Thymus (tissue), 11 donors: ENCODE results near the gene MBTPS1. TPM values are rescaled to one million over a fixed set of nuclear protein-coding genes. Genes with fewer than 3 reads are reported as not detected.

Experiments used
- DNase-seq, 9 donors: peaks; one replicate each; pipeline ENCODE4 v3.0.0-alpha.2; 2013; ENCODE audit warnings: low spot score in 9 of 9, low read depth in 6 of 9, missing footprints in 1 of 9
- H3K27ac ChIP-seq, 2 donors: one replicate each; pipeline ENCODE4 v1.5.1; 2013; ENCODE audit warnings: control low read depth in 1 of 2, low read depth in 1 of 2, low read length in 1 of 2, mild to moderate bottlenecking in 1 of 2, moderate library complexity in 1 of 2
- H3K27me3 ChIP-seq, 2 donors: one replicate each; pipeline ENCODE4 v1.5.1; 2013; ENCODE audit warnings: low read length in 1 of 2; ENCODE audit not compliant: control insufficient read depth in 2 of 2, insufficient read depth in 1 of 2
- H3K36me3 ChIP-seq, 2 donors: one replicate each; pipeline ENCODE4 v1.5.1; 2013; ENCODE audit warnings: low read length in 1 of 2, mild to moderate bottlenecking in 1 of 2, moderate library complexity in 1 of 2; ENCODE audit not compliant: control insufficient read depth in 2 of 2, insufficient read depth in 2 of 2
- H3K4me1 ChIP-seq, 2 donors: one replicate each; pipeline ENCODE4 v1.5.1; 2013; ENCODE audit warnings: low read length in 2 of 2; ENCODE audit not compliant: control insufficient read depth in 2 of 2, insufficient read depth in 2 of 2
- H3K4me3 ChIP-seq, 2 donors: one replicate each; pipeline ENCODE4 v1.5.1; 2013; ENCODE audit warnings: low read length in 2 of 2, control low read depth in 1 of 2, mild to moderate bottlenecking in 1 of 2
- H3K9me3 ChIP-seq, 2 donors: one replicate each; pipeline ENCODE4 v1.5.1; 2013; ENCODE audit warnings: low read length in 1 of 2, mild to moderate bottlenecking in 1 of 2; ENCODE audit not compliant: control insufficient read depth in 2 of 2, insufficient read depth in 1 of 2
- WGBS: extraction: QIAGEN DNeasy Blood & Tissue Kit; methylation state at CpG from one replicate; pipeline ENCODE4 v1.1.7; 2013; 5-methylcytosine and 5-hydroxymethylcytosine counted together
- polyA plus RNA-seq: library from polyadenylated mRNA; stranded (reverse); fragments of 200-250 nt; gene quantifications from one replicate; pipeline ENCODE4 v1.2.3, GENCODE V29; 2013
- total RNA-seq: library from RNA; stranded (reverse); fragments of 120-200 nt; gene quantifications from one replicate; pipeline ENCODE4 v1.2.4, GENCODE V29; 2013
- donor health status: healthy.

The MBTPS1 gene
- total and polyA plus RNA-seq, 2 donors, result 39.4 to 65.6 TPM

DNA sequence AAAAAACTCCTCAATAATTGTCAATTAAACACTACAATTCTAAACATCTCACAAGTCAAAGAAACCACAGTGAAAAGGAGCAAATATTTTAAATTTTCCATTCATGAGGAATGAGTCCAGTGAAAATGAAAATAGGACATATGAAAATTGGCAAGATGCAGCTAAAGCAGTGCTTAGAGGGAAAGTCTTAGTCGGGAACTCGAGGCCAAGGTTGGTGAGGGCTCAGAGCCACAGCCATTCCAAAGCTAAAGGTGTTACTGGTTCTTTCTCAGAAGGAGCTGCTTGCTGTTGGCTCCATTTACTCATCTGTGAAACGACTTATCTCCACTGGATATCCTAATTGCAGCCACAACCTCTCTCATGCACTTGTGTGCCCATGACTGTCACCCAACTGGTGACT is 80.6 kb downstream of the MBTPS1 start:
- DNase-seq, result no peak
- Histone ChIP-seq H3K4me1 (no peaks in the 10 kb centered on the region), H3K27ac (no peak overlapping the region), H3K4me3 (no peak overlapping the region), H3K27me3 (peaks cover 0 to 14% of the 10 kb centered on the region in 2 donors), H3K36me3 (no peaks in the 10 kb centered on the region), H3K9me3 (no peaks in the 10 kb centered on the region)
- 87% methylated on average over 3 of the region's 3 CpGs for WGBS

DNA sequence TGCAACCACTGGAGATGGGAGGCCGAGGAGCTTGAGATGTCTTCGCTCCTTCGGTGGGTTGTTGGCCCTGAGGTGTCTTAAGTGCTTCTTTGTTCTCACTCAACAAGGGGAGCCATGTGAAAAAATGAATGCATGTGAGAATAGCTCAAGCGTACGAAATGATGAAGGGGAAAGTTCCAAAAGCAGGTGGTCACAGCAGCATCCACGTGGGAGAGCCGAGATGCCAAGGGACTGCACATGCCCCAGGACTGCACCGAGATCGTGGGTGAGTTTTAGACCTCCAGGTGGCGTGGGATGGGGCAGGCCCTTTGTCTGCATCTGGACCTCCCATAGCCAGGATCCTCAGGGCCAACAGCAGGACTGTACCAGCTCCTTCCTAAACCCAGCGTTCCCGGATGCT is 82.2 kb downstream of the MBTPS1 start:
- Histone ChIP-seq H3K36me3 (no peaks in the 10 kb centered on the region), H3K4me3 (no peak overlapping the region), H3K27ac (no peak overlapping the region), H3K9me3 (no peaks in the 10 kb centered on the region), H3K27me3 (peaks cover 0 to 6% of the 10 kb centered on the region in 2 donors), H3K4me1 (no peaks in the 10 kb centered on the region)
- DNase-seq, result no peak
- 95% methylated on average over 12 of the region's 12 CpGs for WGBS

DNA sequence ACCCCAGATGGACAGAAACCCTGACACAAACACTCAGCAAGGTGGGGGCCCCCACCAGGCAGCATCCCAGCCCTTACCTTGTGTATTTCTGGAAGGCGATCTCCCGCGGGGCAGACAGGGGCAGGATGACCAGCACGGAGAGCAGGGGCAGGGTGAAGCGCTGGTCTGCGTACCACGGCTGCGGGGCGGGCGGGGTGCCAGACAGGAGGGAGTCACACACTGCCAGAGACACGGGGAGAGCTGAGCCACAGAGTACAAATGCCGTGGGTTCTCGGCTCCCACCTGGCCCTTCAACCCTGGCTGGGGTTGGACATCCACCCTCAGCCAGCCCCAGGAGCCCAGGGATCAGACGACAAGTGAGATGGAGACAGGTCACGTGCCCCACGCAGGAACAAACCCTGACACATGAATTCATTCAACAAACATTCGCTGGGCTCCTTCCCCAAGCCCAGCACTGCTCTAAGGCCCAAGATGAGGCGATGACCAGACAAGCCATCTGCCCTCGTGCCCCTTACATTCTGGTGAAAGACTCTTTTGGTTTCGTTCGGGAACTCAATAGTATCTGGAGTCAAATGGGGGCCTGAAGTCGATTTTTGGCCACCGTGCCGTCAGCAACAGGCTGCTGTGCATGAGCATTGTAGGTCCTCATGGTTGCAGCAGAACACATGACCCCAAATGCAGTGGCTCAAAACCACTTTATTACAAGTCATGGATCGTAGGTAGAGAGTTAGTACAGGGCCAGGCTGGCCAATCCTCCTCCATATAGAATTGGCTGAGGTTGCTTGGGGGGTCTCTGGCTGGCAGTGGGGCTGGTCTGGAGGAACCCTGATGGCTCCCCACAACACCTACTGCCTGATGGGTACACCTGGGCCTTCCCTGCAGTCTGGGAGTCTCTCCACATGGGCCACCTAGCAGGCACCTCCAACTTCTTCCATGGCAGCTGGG is 83.2 kb downstream of the MBTPS1 start:
- H3K27me3 ChIP-seq, result peaks cover 0 to 10% of the 10 kb centered on the region in 2 donors
- 89% methylated on average over 25 of the region's 25 CpGs for WGBS
- no peaks in the 10 kb centered on the region for H3K4me1 ChIP-seq
- H3K4me3 ChIP-seq, result no peak overlapping the region
- no peaks in the 10 kb centered on the region for H3K36me3 ChIP-seq
- no peak overlapping the region for H3K27ac ChIP-seq
- H3K9me3 ChIP-seq, result no peaks in the 10 kb centered on the region
- no peak for DNase-seq

DNA sequence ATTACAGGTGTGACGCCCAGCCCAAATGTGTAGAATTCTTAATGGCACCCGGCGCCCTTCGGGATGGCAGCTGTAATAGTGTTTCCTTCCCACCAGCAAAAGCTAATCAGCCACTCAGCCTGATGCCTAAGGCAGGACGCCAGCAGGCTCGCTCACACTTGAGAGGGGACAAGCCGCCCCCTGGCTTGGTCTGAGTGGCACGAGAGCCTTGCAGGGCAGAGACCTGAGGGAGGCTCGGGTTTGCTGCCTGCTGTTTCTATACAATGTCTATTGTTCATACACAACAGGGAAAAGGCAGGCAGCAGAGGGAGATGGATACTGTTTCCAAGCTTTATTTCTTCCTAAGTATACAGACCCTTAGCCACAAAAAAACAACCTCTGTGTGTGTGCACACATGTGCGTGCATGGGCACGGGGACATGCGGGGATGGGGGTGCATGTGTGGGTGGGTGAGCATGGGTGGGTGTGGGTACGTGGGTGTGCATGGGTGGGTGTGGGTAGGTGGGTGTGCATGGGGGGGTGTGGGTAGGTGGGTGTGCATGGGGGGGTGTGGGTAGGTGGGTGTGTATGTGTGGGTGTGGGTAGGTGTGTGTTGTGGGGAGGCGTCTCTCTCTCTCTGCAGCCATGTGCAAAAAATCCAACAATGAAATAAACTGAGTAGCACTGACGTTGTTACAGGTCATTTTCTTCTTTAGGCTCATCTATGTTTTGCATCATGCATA is 84.1 kb downstream of the MBTPS1 start:
- Histone ChIP-seq H3K4me1 (no peaks in the 10 kb centered on the region), H3K9me3 (no peaks in the 10 kb centered on the region), H3K27me3 (peaks cover 0 to 11% of the 10 kb centered on the region in 2 donors), H3K36me3 (no peaks in the 10 kb centered on the region), H3K4me3 (no peak overlapping the region), H3K27ac (no peak overlapping the region)
- no peak for DNase-seq
- WGBS, result 80% methylated on average over 15 of the region's 15 CpGs

DNA sequence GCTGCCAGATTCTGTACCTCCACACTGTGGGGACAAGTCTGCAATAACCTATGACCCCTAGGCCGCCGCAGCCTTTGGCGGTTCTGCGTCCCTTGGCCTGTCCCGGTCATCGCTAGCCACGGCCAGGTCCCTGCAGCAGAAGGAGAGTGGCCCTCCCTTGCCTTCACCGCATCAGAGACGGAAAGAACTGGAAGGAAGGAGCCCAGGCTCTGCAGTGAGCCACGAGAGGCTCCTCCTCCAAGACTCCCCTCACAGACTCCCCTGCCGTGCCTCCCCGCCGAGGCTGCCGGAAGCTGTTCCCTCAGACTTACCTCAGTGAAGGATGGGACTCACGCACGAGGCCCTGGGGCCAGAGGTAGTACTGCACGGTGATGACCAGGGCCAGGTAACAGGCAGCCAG is 85.2 kb downstream of the MBTPS1 start:
- H3K27ac ChIP-seq, result no peak overlapping the region
- H3K36me3 ChIP-seq, result no peaks in the 10 kb centered on the region
- no peaks in the 10 kb centered on the region for H3K4me1 ChIP-seq
- no peak for DNase-seq
- H3K27me3 ChIP-seq, result peaks cover 0 to 15% of the 10 kb centered on the region in 2 donors
- WGBS, result 79% methylated on average over 17 of the region's 17 CpGs
- no peaks in the 10 kb centered on the region for H3K9me3 ChIP-seq
- H3K4me3 ChIP-seq, result no peak overlapping the region

GRCh38 chr16:84029297-84030047 is 87.3 kb downstream of the MBTPS1 start:
- no peak overlapping the region for H3K27ac ChIP-seq
- H3K4me1 ChIP-seq, result no peaks in the 10 kb centered on the region
- H3K9me3 ChIP-seq, result no peaks in the 10 kb centered on the region
- no peak overlapping the region for H3K4me3 ChIP-seq
- H3K36me3 ChIP-seq, result no peaks in the 10 kb centered on the region
- WGBS, result 35% methylated on average over 14 of the region's 14 CpGs
- H3K27me3 ChIP-seq, result peaks cover 0 to 17% of the 10 kb centered on the region in 2 donors
- DNase-seq, result no peak

GRCh38 chr16:84027625-84028024 is 89.1 kb downstream of the MBTPS1 start:
- H3K27ac ChIP-seq, result no peak overlapping the region
- H3K4me1 ChIP-seq, result no peaks in the 10 kb centered on the region
- H3K9me3 ChIP-seq, result no peaks in the 10 kb centered on the region
- no peak overlapping the region for H3K4me3 ChIP-seq
- DNase-seq, result no peak
- peaks cover 0 to 18% of the 10 kb centered on the region in 2 donors for H3K27me3 ChIP-seq
- 86% methylated on average over 15 of the region's 15 CpGs for WGBS
- no peaks in the 10 kb centered on the region for H3K36me3 ChIP-seq

DNA sequence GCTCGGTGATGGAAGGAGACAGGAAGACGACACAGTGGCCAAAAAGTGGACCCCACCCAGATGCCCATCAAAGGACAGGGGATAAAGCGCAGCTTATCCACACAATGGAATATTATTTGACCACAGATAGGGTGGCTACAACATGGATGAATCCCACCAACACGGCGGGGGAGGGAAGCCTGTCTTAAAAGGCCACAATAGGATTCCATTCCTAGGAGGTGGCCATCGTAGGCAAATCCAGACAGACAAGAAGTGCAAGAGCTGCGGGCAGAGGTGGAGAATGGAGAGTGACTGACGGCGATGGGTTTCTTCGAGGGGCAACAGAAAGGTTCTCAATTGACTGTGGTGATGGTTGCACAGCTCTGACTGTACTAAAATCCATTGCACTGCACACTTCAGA is 90.1 kb downstream of the MBTPS1 start:
- Histone ChIP-seq H3K27ac (no peak overlapping the region), H3K9me3 (peaks cover 0 to 6% of the 10 kb centered on the region in 2 donors), H3K27me3 (peaks cover 0 to 17% of the 10 kb centered on the region in 2 donors), H3K4me1 (no peaks in the 10 kb centered on the region), H3K36me3 (no peaks in the 10 kb centered on the region), H3K4me3 (no peak overlapping the region)
- 92% methylated on average over 10 of the region's 10 CpGs for WGBS
- DNase-seq, result no peak
